ENCODE results near the gene CELA1. TPM values are rescaled to one million over a fixed set of nuclear protein-coding genes. Genes with fewer than 3 reads are reported as not detected.

The CELA1 gene
- total RNA-seq = not detected

GRCh38 chr12:51346581-51346980 is at the start of gene CELA1:
Gene CELA1 (minus strand): TSS chr12:51346679. CDS start chr12:51346638, 41 bp downstream.

GRCh38 chr12:51391283-51392123 is 45.0 kb upstream of the CELA1 start, which contains the start of gene GALNT6:
Gene GALNT6 (minus strand): TSS chr12:51391406. CDS start chr12:51379781, 11,625 bp downstream.

GRCh38 chr12:51323966-51324895 is 22.2 kb downstream of the CELA1 start, which contains the start of gene BIN2:
Gene BIN2 (minus strand): TSS chr12:51324174. CDS start chr12:51324102, 72 bp downstream.

Other genes starting within 250 kb of the CELA1 start
- 23.8 TPM for gene TFCP2, start 173.5 kb downstream of the CELA1 start, total RNA-seq
- gene POU6F1, start 128.6 kb downstream of the CELA1 start, total RNA-seq = 31.9 TPM
- 80.1 TPM for gene DAZAP2, start 107.9 kb downstream of the CELA1 start, total RNA-seq
- 1.6 TPM for gene SMAGP, start 76.3 kb downstream of the CELA1 start, total RNA-seq
- gene BIN2, start 22.5 kb downstream of the CELA1 start, total RNA-seq = 0.63 TPM
- not detected for gene GALNT6, start 44.7 kb upstream of the CELA1 start, total RNA-seq
- 66.7 TPM for gene SLC4A8, start 78.2 kb upstream of the CELA1 start, total RNA-seq
- 134 TPM for gene SCN8A, start 244.6 kb upstream of the CELA1 start, total RNA-seq